HG03378 (cell line): ENCODE measurements around the gene NDUFAF2.
"Not testable (repeated sequence)": the region's sequence is repeated elsewhere in the genome, so short reads cannot be mapped to it uniquely, and the experiment has no call there.

Experiments used
- ATAC-seq: cut with Tn5 transposase; IDR thresholded peaks from one replicate; pipeline ENCODE4 v1.9.1; 2021; ENCODE audit warnings: mild to moderate bottlenecking, moderate library complexity; ENCODE audit not compliant: unreplicated experiment

The NDUFAF2 gene

GRCh38 chr5:60944904-60945812 lies at the start of gene NDUFAF2, which contains the start of gene ERCC8:
Gene NDUFAF2, plus strand, starts transcription at chr5:60945205. Its CDS starts 51 bp downstream, at chr5:60945256.
Gene ERCC8, minus strand, starts transcription at chr5:60945070. Its CDS starts 62 bp downstream, at chr5:60945008.
- peak; percentile 98 for ATAC-seq

- no peak for ATAC-seq
Observed at GRCh38 chr5:60896991-60897390, 48.0 kb upstream of the NDUFAF2 start.

GRCh38 chr5:60903356-60903755 lies 41.6 kb upstream of the NDUFAF2 start:
- ATAC-seq, result no peak

DNA sequence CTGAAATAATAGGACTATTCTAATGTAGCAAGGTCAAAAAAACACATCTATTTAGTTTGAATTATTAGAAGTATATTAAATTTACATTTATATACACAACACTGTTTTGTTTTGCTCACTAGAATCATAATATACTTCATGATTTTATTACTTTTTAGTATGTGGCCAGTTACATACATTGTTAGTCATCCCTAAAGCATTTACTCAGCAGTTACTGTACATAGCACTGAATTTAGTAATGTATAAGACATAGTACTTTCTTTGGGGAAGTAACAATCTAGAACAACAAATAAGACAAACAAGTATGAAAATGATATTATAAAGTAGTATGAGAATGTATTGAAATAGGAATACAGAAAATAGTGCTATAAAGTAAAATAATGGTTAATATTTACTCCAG lies 28.4 kb upstream of the NDUFAF2 start:
- no peak for ATAC-seq

DNA sequence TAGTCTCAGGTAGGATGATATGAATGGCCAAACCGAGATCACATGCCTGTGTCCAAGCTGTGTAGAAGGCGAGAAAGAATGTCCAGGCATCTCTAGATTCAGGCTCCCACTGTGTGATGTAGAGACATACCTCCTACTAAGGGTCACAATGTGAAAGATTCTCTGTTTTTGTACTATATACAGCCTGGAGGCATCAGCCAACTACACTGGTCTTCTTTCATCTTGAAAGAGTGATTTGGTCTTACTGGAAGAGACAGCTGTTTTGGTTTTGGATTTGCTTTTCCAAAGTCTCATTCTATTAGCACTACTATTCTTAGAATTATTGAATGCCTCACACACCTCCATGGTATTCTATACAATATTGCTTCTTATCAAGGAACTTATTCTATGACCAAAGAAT lies 26.5 kb upstream of the NDUFAF2 start:
- no peak for ATAC-seq

- no peak for ATAC-seq
Observed at GRCh38 chr5:60927450-60927849, 17.6 kb upstream of the NDUFAF2 start.

DNA sequence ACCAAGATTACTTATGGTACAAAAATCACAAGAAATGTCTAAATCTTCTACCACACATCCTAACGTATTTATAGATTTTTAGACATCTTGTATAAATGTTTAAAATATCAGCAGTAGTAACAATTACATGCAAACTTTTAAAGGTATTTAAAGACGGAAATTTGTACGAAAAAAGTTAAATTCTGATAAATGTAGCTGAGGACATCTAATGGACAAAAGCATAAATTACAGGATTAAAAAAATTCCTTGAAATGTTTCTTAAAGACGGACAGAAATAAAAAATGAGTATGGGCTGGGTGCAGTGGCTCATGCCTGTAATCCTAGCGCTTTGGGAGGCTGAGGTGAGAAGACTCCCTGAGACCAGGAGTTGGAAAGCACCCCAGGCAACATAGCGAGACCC lies 16.0 kb upstream of the NDUFAF2 start:
- no peak for ATAC-seq

- ATAC-seq, result no peak
Observed at GRCh38 chr5:60943624-60944023, 1.4 kb upstream of the NDUFAF2 start.

- peak; percentile 27 for ATAC-seq
Observed at GRCh38 chr5:60945813-60946187, 795 bp downstream of the NDUFAF2 start.

DNA sequence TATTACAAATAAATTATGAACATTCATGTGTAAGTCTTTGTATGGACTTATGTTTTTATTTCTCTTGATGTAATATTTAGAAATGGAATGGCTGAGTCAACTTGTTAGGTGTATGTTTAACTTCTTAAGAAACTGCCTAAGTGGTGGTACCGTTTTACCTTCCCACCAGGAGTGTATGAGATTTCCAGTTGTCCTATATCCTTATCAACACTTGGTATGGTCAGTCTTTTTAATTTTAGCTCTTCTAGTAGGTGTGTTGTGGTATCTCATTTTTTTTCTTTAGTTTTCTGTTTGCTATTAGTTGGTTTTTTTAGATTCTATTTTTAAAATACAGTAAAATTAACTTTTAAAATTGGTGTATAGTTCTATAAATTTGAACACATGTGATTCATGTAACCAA lies 3.7 kb downstream of the NDUFAF2 start:
- no peak for ATAC-seq

DNA sequence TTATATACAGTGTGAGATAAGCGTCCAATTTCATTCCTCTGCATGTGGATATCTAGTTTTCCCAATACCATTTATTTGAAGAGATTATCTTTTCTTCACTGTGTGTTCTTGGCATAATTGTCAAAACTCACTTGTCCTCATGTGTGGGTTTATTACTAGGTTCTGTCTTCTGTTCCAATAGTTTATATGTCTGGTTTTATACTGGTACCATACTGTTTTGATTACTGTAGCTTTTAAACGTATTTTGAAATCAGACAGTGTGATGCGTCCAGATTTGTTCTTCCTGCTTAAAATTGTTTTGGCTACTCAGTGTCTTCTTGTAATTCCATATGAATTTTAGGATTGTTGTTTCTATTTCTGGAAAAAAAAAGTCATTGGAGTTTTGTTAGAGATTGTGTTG lies 10.2 kb downstream of the NDUFAF2 start:
- no peak for ATAC-seq

GRCh38 chr5:60958088-60958487 lies 13.1 kb downstream of the NDUFAF2 start:
- ATAC-seq, result no peak

DNA sequence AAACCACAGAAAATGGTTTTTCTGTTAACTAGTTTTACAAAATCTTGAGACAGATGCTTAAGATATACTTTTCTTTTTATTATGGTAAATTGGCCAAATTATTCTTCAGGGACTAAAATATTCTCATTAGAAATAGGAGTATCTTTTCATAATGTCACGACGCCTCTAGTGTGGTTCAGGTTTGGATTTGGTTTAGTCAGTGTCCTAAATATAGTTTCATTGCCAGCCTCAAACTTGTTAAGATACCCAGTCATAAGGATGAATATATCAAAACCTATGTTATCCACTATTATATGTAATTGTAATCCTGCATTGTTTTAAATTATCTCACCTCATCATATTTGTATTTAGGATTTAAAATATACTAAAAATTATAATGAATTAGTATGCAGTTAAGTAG lies 13.7 kb downstream of the NDUFAF2 start:
- ATAC-seq, result no peak

GRCh38 chr5:60959156-60959555 lies 14.2 kb downstream of the NDUFAF2 start:
- ATAC-seq, result no peak

- no peak for ATAC-seq
Observed at GRCh38 chr5:60960591-60960990, 15.6 kb downstream of the NDUFAF2 start.

GRCh38 chr5:60961685-60962084 lies 16.7 kb downstream of the NDUFAF2 start:
- no peak for ATAC-seq

DNA sequence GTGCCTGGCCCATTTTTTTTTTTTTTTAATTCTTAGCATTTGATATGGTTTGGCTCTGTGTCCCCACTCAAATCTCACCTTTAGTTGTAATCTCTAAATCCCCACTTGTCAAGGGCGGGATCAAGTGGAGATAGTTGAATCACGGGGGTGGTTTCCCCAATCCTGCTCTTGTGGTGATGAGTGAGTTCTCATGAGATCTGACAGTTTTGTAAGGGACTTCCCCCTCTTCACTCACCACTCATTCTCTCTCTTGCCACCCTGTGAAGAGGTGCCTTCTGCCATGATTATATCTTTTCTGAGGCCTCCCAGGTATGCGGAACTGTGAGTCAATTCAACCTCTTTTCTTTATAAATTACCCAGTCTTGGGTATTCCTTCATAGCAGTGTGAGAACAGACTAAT lies 27.2 kb downstream of the NDUFAF2 start:
- peak; percentile 58 for ATAC-seq

GRCh38 chr5:60977956-60978737 lies 33.1 kb downstream of the NDUFAF2 start:
- ATAC-seq, result no peak

GRCh38 chr5:60978968-60979367 lies 34.0 kb downstream of the NDUFAF2 start:
- ATAC-seq, result no peak

DNA sequence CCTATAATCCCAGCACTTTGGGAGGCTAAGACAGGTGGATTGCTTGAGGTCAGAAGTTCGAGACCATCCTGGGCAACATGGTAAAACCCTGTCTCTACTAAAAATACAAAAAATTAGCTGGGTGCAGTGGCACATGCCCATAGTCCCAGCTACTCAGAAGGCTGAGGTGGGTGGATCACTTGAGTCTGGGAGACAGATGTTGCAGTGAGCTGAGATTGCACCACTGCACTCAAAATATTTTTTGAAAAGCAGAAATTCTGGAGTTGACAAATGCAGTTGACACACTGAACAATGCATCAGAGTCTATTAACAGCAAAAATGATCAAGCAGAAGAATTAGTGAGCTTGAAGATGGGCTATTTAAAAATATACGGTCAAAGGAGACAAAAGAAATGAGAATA lies 35.5 kb downstream of the NDUFAF2 start:
- no peak for ATAC-seq

DNA sequence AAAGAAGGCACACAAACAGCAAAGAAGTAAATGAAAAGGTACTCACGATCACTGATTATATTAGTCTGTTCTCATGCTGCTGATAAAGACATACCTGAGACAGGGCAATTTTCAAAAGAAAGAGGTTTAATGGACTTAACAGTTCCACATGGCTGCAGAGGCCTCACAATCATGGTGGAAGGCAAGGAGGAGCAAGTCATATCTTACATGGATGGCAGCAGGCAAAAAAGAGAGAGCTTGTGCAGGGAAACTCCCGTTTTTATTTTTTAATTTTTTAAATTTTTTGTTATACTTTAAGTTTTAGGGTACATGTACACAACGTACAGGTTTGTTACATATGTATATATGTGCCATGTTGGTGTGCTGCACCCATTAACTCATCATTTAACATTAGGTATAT lies 37.1 kb downstream of the NDUFAF2 start:
- ATAC-seq, result not testable (repeated sequence)

DNA sequence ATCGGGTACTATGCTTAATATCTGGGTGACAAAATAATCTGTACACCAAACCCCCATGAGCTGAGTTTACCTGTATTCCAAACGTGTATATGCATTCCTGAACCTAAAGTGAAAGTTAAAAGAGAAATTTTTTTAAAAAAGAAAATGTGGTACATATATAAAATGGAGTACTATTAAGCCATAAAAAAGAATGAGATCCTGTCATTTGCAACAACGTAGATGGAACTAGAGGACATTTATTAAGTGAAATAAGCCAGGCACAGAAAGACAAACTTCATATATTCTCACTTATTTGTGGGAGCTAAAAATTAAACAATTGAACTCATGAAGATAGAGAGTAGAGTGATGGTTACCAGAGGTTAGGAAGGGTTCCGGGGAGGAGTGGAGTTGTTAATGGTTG lies 44.8 kb downstream of the NDUFAF2 start:
- ATAC-seq, result no peak
